ENCODE results near the gene KIF6.

Gene KIF6

DNA sequence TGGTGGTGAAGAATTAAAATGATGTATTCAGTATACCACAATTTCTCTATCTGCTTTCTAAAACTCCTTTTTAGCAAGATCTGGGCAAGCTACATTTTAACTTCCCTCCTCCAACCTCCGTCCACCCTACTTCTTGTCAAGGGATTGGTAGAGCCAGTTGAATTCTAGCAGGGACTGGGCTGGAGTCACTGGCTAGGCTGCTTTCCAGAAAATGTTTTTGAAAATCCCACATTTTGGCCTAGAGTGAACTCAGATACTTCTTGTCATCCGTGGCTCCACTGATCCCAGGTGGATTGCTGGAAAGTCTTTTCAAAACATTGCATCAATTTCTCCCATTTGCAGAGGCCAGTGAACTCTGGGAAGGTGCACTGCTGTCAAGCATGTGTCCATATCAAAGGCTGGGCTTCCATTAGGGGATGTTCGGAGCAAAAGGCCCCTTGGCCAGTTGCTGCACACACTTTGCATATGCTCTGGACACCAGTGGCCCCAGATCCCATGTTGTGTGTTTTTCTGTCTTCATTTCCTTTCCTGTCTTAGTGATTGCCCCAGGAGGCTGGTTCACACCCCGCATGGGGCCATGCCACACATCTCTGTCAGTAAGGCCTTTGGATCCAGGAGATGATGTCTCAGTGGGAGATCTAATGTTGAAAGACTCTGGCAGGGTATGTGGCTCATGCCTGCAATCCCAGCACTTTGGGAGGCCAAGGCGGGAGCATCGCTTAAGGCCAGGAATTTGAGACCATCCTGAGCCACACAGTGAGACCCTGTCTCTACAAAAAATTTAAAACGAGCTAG lies 391.4 kb downstream of the KIF6 start:
- DNase-seq (ENCODE audit: extremely low read depth in 1 of 2, low read depth in 1 of 2), result no peak

DNA sequence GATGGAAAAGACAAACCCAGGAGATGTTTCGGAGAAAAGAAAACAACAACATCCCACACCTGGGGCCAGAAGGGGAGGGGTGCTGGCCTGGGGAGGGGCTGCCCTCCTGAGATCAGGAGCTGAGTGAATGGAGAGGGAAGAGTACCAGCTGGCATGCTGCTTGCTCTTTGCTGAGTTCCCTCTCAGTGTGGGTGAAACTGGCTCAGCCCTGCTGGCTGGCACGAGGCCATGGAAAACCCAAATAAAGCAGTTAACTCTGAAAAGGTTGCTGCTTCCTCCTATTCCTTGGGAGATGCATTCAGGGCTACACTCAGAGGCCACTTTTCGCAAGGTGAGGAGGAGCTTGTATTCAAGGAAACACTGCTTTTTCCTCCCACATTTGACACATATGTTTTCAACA lies 394.7 kb downstream of the KIF6 start:
- no peak for DNase-seq (ENCODE audit: extremely low read depth in 1 of 2, low read depth in 1 of 2)

DNA sequence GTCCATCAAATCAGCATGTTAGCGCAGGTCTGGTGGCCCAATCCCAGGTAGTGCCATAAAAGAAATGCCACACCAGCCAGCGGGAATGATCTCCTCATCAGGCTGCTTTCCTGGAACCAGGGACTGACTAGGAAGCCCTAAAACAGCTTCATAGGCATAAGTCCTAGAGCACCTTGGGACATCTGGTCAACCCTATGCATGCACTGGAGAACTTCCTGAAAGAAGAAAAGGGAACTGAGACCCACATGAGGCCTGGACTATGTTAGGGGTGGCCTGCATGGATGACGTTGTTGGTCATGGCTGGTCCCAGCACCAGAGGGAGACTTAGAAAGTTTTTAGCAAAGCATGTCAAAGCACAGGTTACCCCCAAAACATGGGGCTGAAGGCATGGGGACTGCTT lies 395.2 kb downstream of the KIF6 start:
- no peak for DNase-seq (ENCODE audit: extremely low read depth in 1 of 2, low read depth in 1 of 2)

GRCh38 chr6:39328066-39328465 lies 397.1 kb downstream of the KIF6 start:
- DNase-seq (ENCODE audit: extremely low read depth in 1 of 2, low read depth in 1 of 2), result no peak

- no peak for DNase-seq (ENCODE audit: extremely low read depth in 1 of 2, low read depth in 1 of 2)
Observed at GRCh38 chr6:39327507-39327906, 397.7 kb downstream of the KIF6 start.

DNA sequence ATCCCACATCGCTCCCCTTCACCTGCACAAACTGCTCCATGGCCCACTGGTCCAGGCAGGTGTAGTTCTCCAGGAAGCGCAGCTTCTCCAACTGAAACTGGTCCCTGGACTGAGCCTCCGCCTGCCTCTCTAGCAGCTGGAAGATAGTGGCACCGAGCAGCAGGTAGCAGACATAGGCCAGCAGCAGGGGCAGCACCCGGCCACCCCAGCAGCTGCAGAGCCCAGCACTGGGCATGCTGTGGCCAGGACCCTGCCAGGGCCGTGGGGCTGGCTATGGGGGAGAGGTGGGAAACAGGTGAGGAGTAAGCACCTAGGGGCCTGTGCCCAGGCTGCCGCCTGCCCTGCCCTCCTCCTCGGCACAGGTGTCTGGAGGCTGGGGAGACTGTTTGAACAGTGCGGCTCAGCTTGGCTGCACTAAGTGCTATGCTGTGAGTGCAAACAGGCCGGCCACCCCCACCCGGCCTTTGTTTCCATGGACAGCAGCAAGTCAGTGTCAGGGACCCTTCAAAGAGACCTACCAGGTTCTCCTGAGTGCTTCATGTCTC lies 402.8 kb downstream of the KIF6 start, which contains the start of gene KCNK16:
Gene KCNK16, minus strand, starts transcription at position 397 of the 545 bp plus-strand sequence. Its CDS starts 162 bp downstream, at position 235.
- DNase-seq (ENCODE audit: extremely low read depth in 1 of 2, low read depth in 1 of 2), result no peak

- DNase-seq (ENCODE audit: extremely low read depth in 1 of 2, low read depth in 1 of 2), result no peak
Observed at GRCh38 chr6:39321761-39322160, 403.4 kb downstream of the KIF6 start.

DNA sequence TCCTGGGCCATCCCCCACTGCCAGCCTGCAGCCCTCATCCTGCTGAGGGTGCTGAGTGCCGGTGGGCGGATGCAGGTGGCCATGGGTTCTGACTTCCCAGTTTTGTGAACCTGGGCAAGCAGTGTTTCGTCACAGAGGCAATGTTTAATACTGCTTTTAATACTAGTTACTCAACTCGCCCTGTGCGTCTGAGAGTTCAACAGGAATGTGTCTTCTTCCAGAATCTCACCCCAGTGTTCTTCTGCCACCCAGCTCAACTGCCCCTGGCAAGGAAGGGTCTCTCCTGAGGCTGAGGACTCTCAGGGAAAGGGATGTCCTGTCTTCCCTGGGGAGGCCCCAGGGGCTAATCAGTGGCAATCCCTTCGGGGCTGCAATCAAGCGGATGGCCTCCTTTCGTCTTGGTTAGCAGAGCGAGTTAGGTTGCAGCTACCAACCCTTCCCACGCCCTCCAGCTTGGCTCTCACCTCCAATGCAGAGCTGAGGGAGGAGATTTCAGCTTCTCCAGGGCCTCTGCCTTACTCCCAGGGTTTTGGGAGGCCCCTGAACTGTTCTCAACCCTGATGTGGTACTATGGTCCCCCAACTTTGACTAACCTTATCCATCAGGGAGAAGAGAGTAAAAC lies 404.7 kb downstream of the KIF6 start:
- no peak for DNase-seq (ENCODE audit: extremely low read depth in 1 of 2, low read depth in 1 of 2)

GRCh38 chr6:39319621-39320362 lies 405.4 kb downstream of the KIF6 start:
- DNase-seq (ENCODE audit: extremely low read depth in 1 of 2, low read depth in 1 of 2), result no peak

- DNase-seq (ENCODE audit: extremely low read depth in 1 of 2, low read depth in 1 of 2), result no peak
Observed at GRCh38 chr6:39317256-39317655, 408.0 kb downstream of the KIF6 start.

DNA sequence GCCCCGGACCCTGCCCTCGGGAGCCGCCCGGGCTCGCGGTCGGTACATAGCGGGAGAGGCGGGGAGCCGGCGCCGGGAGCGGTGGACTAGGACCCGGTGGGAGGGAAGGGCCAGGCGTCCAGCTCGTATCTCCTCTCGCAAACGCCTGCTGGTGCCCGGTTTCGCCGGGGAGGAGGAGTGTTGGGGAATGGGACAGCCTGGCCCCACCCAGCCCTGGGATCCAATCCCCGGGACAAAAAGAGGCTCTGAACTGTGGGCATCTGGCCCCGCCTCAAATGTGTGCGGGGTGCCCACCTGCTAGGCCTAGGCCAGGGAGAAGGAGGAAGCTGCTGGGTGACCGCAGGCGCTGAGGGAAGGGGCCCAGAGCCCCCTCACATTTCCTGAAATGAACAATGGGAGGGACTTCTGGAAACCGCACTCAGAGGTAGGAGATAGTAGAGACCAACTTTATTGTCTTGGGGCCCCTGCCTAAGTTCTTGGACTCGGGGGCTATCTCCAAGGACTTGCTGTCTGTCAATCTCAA lies 410.9 kb downstream of the KIF6 start, which contains the start of gene KCNK17:
Gene KCNK17, minus strand, starts transcription at position 147 of the 523 bp plus-strand sequence. Its CDS starts 99 bp downstream, at position 48.
- DNase-seq (ENCODE audit: extremely low read depth in 1 of 2, low read depth in 1 of 2), result no peak

DNA sequence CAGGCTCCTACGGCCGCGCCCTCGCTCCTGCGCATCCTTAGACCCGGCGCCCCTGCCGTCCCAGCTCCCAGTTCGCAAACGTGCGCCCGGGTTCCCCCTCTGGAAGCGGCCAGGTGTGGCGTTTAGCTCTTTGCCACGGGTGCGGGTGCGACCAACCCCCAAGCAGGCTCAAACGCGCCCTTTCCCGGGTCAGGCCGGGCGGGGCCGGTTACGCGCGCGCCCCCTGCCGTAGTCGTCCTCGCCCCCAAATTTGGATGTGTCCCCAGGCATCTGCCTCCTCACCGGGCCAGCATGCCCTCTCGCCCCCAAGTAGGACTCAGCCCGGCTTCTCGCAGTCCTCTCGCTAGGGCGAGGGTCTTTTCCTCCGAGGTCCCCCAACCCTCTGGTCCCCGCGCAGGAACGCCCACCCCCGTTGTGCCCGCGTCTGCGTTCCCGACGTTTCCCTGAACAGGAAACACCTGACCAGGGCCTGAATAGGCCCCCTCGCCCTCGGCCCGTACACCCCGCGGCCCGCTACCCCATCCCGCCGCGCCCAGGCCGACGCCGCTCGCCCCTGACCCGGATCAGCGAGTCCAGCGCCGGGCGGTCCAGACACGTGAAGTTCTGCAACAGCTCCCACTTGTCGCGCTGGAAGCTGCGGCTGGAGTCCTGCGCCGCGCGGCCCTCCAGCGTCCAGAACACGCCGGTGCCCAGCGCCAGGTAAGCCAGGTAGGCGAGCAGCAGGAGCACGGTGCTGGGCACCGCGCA lies 411.5 kb downstream of the KIF6 start:
- DNase-seq (ENCODE audit: extremely low read depth in 1 of 2, low read depth in 1 of 2), result no peak

- no peak for DNase-seq (ENCODE audit: extremely low read depth in 1 of 2, low read depth in 1 of 2)
Observed at GRCh38 chr6:39312912-39313525, 412.2 kb downstream of the KIF6 start.

DNA sequence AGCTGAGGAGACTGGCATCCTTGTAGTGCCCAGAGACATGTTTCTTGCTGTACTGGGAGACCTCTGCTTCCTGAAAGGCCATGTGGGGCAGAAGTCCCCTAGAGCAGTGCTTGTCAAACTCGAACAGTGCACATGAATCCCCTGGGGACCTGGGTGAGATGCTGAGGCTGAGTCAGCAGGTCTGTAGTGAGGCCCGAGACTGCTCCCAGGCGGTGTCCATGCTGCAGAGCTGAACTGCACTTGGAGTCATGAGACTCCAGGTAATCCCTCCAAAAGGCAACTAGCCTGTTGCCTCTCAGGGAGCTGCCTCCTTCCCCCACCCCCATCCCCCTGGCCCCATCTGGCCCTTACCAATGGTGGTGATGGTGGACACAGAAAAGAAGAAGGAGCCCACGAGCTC lies 414.7 kb downstream of the KIF6 start:
- no peak for DNase-seq (ENCODE audit: extremely low read depth in 1 of 2, low read depth in 1 of 2)

- DNase-seq (ENCODE audit: extremely low read depth in 1 of 2, low read depth in 1 of 2), result peak in 1 of 2 donors; percentile 44
Observed at GRCh38 chr6:39309942-39310531, 415.2 kb downstream of the KIF6 start.

DNA sequence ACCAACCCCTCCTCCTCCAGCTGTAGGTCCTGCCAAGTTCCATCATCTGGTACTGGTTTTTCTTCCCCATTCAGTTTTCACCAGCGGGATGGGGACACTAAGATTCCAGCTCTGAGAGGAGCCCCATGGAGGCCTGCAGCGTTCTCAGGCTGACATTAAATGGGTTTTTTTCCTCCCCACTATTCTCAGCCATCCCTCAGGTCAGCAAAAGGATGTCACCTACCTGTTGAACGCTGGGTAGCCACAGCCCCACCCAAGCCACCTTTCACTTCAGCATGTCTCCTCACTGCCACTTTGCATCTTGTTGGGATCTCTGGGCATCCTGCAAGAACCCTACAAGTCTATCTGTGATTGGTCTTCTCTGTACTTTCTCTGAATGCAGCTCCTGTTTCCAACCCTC lies 417.7 kb downstream of the KIF6 start:
- no peak for DNase-seq (ENCODE audit: extremely low read depth in 1 of 2, low read depth in 1 of 2)

GRCh38 chr6:39304951-39305350 lies 420.3 kb downstream of the KIF6 start:
- no peak for DNase-seq (ENCODE audit: extremely low read depth in 1 of 2, low read depth in 1 of 2)

DNA sequence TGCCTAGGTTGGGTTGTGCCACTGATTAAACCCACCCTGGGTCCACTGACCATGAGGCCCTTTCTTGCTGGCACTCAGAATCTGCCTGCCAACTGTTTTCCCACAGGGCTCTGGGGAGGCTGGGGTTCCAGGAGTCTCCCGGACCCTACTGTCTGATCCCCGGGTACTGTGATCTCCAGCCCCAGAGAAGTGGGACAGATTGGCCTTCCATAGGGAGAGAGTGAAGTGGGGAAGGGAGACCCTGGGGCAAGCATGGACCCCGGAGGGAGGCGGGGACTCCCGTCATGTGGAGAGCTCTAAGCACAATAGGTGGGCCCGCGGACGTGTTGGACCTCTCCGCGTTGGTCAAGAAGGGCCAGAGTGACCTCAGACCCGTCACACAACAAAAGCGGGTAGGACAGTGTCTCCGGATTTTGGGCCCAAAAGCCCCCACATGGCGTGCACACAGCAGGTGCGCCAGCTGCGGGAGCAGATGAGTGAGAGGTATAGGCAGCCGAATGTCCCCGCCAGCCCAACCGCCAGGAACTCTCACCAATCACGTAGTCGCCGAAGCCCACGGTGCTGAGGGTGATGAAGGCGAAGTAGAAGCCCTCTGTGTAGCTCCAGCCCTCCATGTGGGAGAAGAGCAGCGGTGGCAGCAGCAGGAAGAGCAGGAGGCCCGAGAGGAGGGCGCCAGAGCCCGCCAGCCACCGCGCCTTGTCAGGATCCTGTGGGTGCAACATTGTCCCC lies 421.6 kb downstream of the KIF6 start:
- no peak for DNase-seq (ENCODE audit: extremely low read depth in 1 of 2, low read depth in 1 of 2)
